Glutamatergic neuron (in vitro differentiated cells): ENCODE measurements around the gene HMGXB3. TPM values are rescaled to one million over a fixed set of nuclear protein-coding genes. Genes with fewer than 3 reads are reported as not detected.

Experiments
- DNase-seq: peaks from one replicate; pipeline ENCODE4 v3.0.0; 2022
- H3K27ac Mint-ChIP-seq: one replicate; pipeline ENCODE4 v1.8.0; 2020; ENCODE audit warnings: mild to moderate bottlenecking, mixed read lengths, inconsistent platforms; ENCODE audit not compliant: unreplicated experiment
- H3K27me3 Mint-ChIP-seq: one replicate; pipeline ENCODE4 v1.8.0; 2020; ENCODE audit warnings: mild to moderate bottlenecking, moderate library complexity, mixed read lengths, inconsistent platforms; ENCODE audit not compliant: unreplicated experiment
- H3K36me3 Mint-ChIP-seq: one replicate; pipeline ENCODE4 v1.8.0; 2020; ENCODE audit warnings: mild to moderate bottlenecking, mixed read lengths, inconsistent platforms; ENCODE audit not compliant: unreplicated experiment
- H3K4me1 Mint-ChIP-seq: one replicate; pipeline ENCODE4 v1.8.0; 2020; ENCODE audit warnings: mild to moderate bottlenecking, low read depth, mixed read lengths, inconsistent platforms; ENCODE audit not compliant: unreplicated experiment
- H3K4me3 Mint-ChIP-seq: one replicate; pipeline ENCODE4 v1.8.0; 2020; ENCODE audit warnings: mild to moderate bottlenecking, mixed read lengths, inconsistent platforms; ENCODE audit not compliant: unreplicated experiment
- H3K9me3 Mint-ChIP-seq: one replicate; pipeline ENCODE4 v1.8.0; 2020; ENCODE audit warnings: mild to moderate bottlenecking, moderate library complexity, mixed read lengths, inconsistent platforms; ENCODE audit not compliant: unreplicated experiment
- CTCF ChIP-seq: fragments of 200-600 bp; sonication (generic); IDR thresholded peaks from one replicate; pipeline ENCODE4 v1.5.0; 2021; ENCODE audit not compliant: partially characterized antibody, unreplicated experiment
- total RNA-seq: library from RNA; stranded (reverse); fragmentation: NEBNext Ultra II Directional; extraction: Animal tissue kit (Norgen Biotek cat#: 25700); gene quantifications from one replicate; pipeline ENCODE4 v1.2.1, GENCODE V29; 2021; ENCODE audit not compliant: unreplicated experiment

Gene HMGXB3
- total RNA-seq, 1 donor from 2014 or later: 48.6 TPM

DNA sequence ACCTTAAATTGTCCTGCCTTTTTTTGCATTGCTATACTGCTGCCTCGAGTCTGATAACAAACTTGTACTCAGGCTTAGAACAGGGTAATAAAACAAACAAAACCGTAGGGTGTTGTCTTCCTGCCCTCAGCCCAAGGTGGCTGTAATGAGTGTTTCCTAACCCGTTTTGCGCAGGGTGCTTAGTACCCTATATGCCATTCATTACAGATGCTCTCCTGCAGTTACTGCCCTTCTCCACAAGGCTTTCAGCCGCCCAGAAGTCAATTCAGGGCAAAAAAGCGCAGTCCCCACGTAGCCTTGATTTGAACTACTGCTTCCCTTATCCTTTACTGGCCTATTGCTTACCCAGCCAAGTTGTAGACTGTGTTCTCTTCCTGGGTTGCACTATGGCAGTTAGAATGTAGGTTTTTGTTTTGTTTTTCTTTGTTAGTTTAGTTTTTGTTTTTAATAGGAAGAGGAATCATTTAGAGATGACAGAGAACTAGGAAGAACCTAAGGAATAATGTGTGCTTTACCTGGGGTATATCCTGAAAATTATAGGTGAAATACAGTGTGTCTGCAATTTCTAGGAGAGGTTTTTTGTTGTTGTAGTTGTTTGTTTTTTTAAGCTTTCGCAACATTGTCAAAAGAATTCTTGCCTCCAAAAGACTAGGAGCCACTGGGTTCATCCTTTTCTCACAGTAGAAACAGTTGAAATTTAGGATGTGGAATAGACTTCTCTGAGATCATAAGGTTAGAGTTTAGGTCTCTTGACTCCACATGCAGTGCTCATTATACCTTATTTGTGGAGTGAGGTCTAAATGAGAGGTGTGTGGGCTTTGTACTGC is 1.3 kb downstream of the HMGXB3 start:
- H3K27me3 Mint-ChIP-seq: peaks cover 10% of the 10 kb centered on the region
- TF ChIP-seq CTCF: peak; percentile 77
- H3K4me1 Mint-ChIP-seq: peaks cover 10% of the 10 kb centered on the region
- H3K4me3 Mint-ChIP-seq: peak overlapping the region; percentile 87
- no peaks in the 10 kb centered on the region for H3K36me3 Mint-ChIP-seq
- DNase-seq: peak; percentile 45
- H3K9me3 Mint-ChIP-seq: peaks cover 11% of the 10 kb centered on the region
- peak overlapping the region; percentile 16 for H3K27ac Mint-ChIP-seq

DNA sequence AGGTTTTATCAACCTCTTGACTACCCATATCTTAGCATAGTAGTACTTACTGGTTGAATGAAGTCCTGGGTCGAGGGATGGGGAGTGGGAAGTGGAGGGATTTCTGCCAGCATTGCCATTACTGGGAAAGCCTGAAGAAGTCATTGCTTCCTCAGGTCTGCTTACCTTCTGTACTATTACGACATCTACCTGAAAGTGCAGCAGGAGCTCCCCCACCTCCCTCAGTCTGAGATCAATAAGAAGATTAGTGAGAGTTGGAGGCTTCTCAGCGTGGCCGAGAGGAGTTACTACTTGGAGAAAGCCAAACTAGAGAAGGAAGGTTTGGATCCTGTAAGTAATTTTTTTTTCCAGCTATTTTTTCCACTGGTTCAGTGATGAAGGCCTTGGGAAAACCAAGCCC is 5.8 kb downstream of the HMGXB3 start:
- H3K36me3 Mint-ChIP-seq: no peaks in the 10 kb centered on the region
- peaks cover 3% of the 10 kb centered on the region for H3K4me1 Mint-ChIP-seq
- no peak overlapping the region for H3K27ac Mint-ChIP-seq
- TF ChIP-seq CTCF: no peak
- H3K27me3 Mint-ChIP-seq: no peaks in the 10 kb centered on the region
- H3K9me3 Mint-ChIP-seq: no peaks in the 10 kb centered on the region
- DNase-seq: no peak
- no peak overlapping the region for H3K4me3 Mint-ChIP-seq

- no peak for TF ChIP-seq CTCF
- no peak overlapping the region for H3K4me3 Mint-ChIP-seq
- no peak overlapping the region for H3K27ac Mint-ChIP-seq
- H3K36me3 Mint-ChIP-seq: no peaks in the 10 kb centered on the region
- H3K27me3 Mint-ChIP-seq: no peaks in the 10 kb centered on the region
- H3K9me3 Mint-ChIP-seq: no peaks in the 10 kb centered on the region
- H3K4me1 Mint-ChIP-seq: peaks cover 3% of the 10 kb centered on the region
- no peak for DNase-seq
Measured at GRCh38 chr5:150007050-150007449, 6.5 kb downstream of the HMGXB3 start.

DNA sequence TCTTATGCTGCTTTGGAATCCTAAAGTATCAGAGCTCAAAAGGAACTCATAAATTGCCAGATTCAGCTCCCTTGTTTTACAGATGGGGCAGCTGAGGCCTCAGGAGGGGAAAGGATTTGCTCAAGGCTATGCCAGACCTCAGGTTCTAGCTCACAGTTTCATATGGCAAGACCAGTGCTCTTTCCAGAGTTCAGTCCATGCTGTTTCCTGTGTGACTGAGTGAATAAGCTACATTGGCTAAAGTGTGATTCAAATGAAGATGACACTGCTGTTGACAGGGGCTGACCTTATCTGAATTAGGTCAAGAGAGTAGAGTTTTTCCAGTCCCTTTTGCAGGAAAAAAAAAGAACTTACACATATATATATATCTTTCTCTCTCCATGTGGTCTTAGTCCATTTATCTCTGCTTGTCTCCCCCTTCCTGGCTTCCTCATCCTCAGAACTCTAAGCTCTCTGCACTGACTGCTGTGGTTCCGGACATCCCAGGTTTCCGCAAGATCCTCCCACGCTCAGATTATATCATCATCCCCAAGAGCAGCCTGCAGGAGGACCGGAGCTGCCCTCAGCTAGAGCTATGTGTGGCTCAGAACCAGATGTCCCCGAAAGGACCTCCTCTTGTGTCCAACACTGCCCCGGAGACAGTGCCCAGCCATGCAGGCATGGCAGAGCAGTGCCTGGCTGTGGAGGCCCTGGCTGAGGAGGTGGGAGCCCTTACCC is 9.3 kb downstream of the HMGXB3 start:
- Mint-ChIP-seq H3K36me3 (peaks cover 6% of the 10 kb centered on the region), H3K27me3 (no peaks in the 10 kb centered on the region), H3K9me3 (no peaks in the 10 kb centered on the region), H3K27ac (no peak overlapping the region), H3K4me1 (no peaks in the 10 kb centered on the region), H3K4me3 (no peak overlapping the region)
- DNase-seq: no peak
- no peak for TF ChIP-seq CTCF

DNA sequence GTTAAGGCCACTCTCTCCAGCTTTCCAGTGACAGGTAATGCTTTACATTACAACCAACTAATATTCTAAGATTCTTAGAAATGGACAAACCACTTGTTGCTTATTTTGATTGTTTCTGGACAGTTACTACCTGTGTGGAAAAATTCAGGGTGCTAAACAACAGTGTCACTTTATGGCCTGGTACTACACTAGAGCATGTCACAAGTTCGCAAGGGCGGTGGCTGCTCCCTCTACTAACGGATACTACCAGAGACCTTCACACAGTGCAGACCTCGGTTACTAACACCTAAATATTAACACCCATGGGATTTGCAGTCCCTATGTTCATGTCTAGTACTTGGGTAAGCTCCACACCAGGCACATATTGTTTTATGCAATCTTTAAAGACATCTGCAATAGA is 13.4 kb downstream of the HMGXB3 start:
- H3K9me3 Mint-ChIP-seq: no peaks in the 10 kb centered on the region
- DNase-seq: no peak
- no peak for TF ChIP-seq CTCF
- H3K4me1 Mint-ChIP-seq: no peaks in the 10 kb centered on the region
- H3K27me3 Mint-ChIP-seq: no peaks in the 10 kb centered on the region
- H3K27ac Mint-ChIP-seq: no peak overlapping the region
- H3K36me3 Mint-ChIP-seq: peaks cover 16% of the 10 kb centered on the region
- no peak overlapping the region for H3K4me3 Mint-ChIP-seq
